ENCODE measurements around the gene STRBP. TPM values are rescaled to one million over a fixed set of nuclear protein-coding genes. Genes with fewer than 3 reads are reported as not detected.

STRBP gene
- total RNA-seq, 1 experiment from 2014 or later: 96.3 TPM

DNA sequence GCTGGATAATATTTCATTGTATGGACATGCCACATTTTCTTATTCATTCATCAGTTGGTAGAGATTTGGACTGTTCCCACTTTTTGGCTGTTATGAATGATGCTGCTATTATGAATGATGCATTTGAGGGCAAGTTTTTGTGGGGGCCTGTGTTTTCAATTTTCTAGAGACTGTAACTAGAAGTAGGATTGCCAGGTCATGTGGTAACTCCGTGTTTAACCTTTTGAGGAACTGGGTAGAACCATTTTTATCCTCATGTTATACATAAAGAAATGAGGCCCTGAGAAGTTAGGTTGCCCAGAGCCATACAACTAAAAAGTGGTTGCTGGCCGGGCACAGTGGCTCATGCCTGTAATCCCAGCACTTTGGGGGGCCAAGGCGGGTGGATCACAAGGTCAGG is 22.4 kb upstream of the STRBP start (continued):
- no peak for TF ChIP-seq ATF1 (CRISPR knock-in tag; IDR thresholded peaks at IDR 0.05)

- TF ChIP-seq ETV6 (CRISPR knock-in tag; IDR thresholded peaks at IDR 0.05): no peak
- Mint-ChIP-seq H3K27ac (no peak overlapping the region), H3K36me3 (no peaks in the 10 kb centered on the region), H3K4me3 (no peak overlapping the region), H3K9me3 (no peaks in the 10 kb centered on the region), H3K4me1 (no peaks in the 10 kb centered on the region; the same call in 1 of the 2 replicates), H3K27me3 (ENCODE audit: low read depth) (no peaks in the 10 kb centered on the region)
- CTCF ChIA-PET: no interaction called here
- POLR2A ChIA-PET: no interaction called here
- DNase-seq (ENCODE audit: low spot score) (no peak), ATAC-seq (no peak)
Observed at GRCh38 chr9:123287639-123288038, 19.3 kb upstream of the STRBP start.

DNA sequence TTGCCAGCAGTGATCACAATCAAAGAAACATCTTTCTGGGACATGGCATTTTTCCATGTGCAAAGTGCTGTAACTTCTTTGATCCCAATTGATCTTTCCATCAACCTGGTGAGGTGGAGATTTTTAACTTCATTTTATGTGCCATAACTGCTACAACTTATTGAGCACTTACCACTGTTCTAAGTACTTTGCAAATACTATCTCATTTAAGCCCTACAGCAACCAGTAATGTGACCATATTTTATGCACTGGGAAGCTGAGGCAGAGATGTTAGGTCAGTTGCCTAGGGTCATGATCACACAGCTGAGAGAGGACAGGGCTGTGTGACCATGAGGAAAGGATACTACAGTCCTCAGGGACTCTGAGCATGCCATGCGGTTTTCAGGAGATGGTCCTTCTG is 17.9 kb upstream of the STRBP start:
- no peak for ATAC-seq
- no peak for TF ChIP-seq NR1H2 (CRISPR knock-in tag; IDR thresholded peaks at IDR 0.05)
- TF ChIP-seq E2F5 (CRISPR knock-in tag; IDR thresholded peaks at IDR 0.05): no peak
- TF ChIP-seq TCF7 (CRISPR knock-in tag; IDR thresholded peaks at IDR 0.05; ENCODE audit: low read depth): no peak
- no peak for TF ChIP-seq SOX15 (CRISPR knock-in tag; IDR thresholded peaks at IDR 0.05)
- no peak for TF ChIP-seq ZNF671 (CRISPR knock-in tag; IDR thresholded peaks at IDR 0.05)
- no peak for TF ChIP-seq MYBL2 (CRISPR knock-in tag; IDR thresholded peaks at IDR 0.05)
- no peak for TF ChIP-seq USF2 (CRISPR knock-in tag; IDR thresholded peaks at IDR 0.05)
- TF ChIP-seq, protein P1, sequence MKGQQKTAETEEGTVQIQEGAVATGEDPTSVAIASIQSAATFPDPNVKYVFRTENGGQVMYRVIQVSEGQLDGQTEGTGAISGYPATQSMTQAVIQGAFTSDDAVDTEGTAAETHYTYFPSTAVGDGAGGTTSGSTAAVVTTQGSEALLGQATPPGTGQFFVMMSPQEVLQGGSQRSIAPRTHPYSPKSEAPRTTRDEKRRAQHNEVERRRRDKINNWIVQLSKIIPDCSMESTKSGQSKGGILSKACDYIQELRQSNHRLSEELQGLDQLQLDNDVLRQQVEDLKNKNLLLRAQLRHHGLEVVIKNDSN (CRISPR knock-in tag; IDR thresholded peaks at IDR 0.05): no peak
- TF ChIP-seq ZNF232 (CRISPR knock-in tag; IDR thresholded peaks at IDR 0.05): no peak
- no peak for TF ChIP-seq ATF1 (CRISPR knock-in tag; IDR thresholded peaks at IDR 0.05)
- TF ChIP-seq SP1 (CRISPR knock-in tag; conservative IDR thresholded peaks at IDR 0.05): no peak
- TF ChIP-seq FOXJ3 (CRISPR knock-in tag; IDR thresholded peaks at IDR 0.05; ENCODE audit: borderline replicate concordance): no peak
- TF ChIP-seq SMAD4 (CRISPR knock-in tag; IDR thresholded peaks at IDR 0.05): no peak
- DNase-seq (ENCODE audit: low spot score): no peak
- ChIA-PET CTCF (interaction anchor here (0.6 to 0.7 kb wide), 3 partner anchors 25 to 52 kb away, joined by 3 to 4 read pairs (median 3); no protein-coding TSS in a partner anchor), POLR2A (no interaction called here)
- Mint-ChIP-seq H3K36me3 (no peaks in the 10 kb centered on the region), H3K4me1 (no peaks in the 10 kb centered on the region), H3K27ac (no peak overlapping the region), H3K4me3 (no peak overlapping the region), H3K27me3 (ENCODE audit: low read depth) (no peaks in the 10 kb centered on the region), H3K9me3 (no peaks in the 10 kb centered on the region)

GRCh38 chr9:123284656-123285055 is 16.3 kb upstream of the STRBP start:
- CTCF ChIA-PET: no interaction called here
- DNase-seq (ENCODE audit: low spot score) (no peak), ATAC-seq (no peak)
- H3K9me3 Mint-ChIP-seq: no peaks in the 10 kb centered on the region
- POLR2A ChIA-PET: no interaction called here
- H3K4me3 Mint-ChIP-seq: no peak overlapping the region
- H3K36me3 Mint-ChIP-seq: no peaks in the 10 kb centered on the region
- H3K27ac Mint-ChIP-seq: no peak overlapping the region
- no peaks in the 10 kb centered on the region for H3K27me3 Mint-ChIP-seq (ENCODE audit: low read depth)
- H3K4me1 Mint-ChIP-seq: no peaks in the 10 kb centered on the region
- TF ChIP-seq, protein P2, sequence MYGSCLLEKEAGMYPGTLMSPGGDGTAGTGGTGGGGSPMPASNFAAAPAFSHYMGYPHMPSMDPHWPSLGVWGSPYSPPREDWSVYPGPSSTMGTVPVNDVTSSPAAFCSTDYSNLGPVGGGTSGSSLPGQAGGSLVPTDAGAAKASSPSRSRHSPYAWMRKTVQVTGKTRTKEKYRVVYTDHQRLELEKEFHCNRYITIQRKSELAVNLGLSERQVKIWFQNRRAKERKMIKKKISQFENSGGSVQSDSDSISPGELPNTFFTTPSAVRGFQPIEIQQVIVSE (CRISPR knock-in tag; IDR thresholded peaks at IDR 0.05; ENCODE audit: borderline replicate concordance): no peak
- TF ChIP-seq FOXJ3 (CRISPR knock-in tag; IDR thresholded peaks at IDR 0.05; ENCODE audit: borderline replicate concordance) (no peak), CREB1 (CRISPR knock-in tag; IDR thresholded peaks at IDR 0.05) (no peak), ZNF232 (CRISPR knock-in tag; IDR thresholded peaks at IDR 0.05) (no peak), NFE2L1 (CRISPR knock-in tag; IDR thresholded peaks at IDR 0.05) (no peak), STAT6 (CRISPR knock-in tag; conservative IDR thresholded peaks at IDR 0.05; ENCODE audit: low read depth) (no peak), ZNF671 (CRISPR knock-in tag; IDR thresholded peaks at IDR 0.05) (no peak), JUN (CRISPR knock-in tag; IDR thresholded peaks at IDR 0.05) (no peak), ZBTB21 (CRISPR knock-in tag; IDR thresholded peaks at IDR 0.05; ENCODE audit: borderline replicate concordance) (no peak)
- TF ChIP-seq, protein P3, sequence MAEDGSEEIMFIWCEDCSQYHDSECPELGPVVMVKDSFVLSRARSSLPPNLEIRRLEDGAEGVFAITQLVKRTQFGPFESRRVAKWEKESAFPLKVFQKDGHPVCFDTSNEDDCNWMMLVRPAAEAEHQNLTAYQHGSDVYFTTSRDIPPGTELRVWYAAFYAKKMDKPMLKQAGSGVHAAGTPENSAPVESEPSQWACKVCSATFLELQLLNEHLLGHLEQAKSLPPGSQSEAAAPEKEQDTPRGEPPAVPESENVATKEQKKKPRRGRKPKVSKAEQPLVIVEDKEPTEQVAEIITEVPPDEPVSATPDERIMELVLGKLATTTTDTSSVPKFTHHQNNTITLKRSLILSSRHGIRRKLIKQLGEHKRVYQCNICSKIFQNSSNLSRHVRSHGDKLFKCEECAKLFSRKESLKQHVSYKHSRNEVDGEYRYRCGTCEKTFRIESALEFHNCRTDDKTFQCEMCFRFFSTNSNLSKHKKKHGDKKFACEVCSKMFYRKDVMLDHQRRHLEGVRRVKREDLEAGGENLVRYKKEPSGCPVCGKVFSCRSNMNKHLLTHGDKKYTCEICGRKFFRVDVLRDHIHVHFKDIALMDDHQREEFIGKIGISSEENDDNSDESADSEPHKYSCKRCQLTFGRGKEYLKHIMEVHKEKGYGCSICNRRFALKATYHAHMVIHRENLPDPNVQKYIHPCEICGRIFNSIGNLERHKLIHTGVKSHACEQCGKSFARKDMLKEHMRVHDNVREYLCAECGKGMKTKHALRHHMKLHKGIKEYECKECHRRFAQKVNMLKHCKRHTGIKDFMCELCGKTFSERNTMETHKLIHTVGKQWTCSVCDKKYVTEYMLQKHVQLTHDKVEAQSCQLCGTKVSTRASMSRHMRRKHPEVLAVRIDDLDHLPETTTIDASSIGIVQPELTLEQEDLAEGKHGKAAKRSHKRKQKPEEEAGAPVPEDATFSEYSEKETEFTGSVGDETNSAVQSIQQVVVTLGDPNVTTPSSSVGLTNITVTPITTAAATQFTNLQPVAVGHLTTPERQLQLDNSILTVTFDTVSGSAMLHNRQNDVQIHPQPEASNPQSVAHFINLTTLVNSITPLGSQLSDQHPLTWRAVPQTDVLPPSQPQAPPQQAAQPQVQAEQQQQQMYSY (CRISPR knock-in tag; IDR thresholded peaks at IDR 0.05): no peak
- TF ChIP-seq, protein P1 (CRISPR knock-in tag; IDR thresholded peaks at IDR 0.05): no peak
